DLD1 (cell line): Measurements from ENCODE around the gene NOM1.
"Not testable (repeated sequence)": the region's sequence is repeated elsewhere in the genome, so short reads cannot be mapped to it uniquely, and the experiment has no call there.

Source experiments
- in situ Hi-C: cut with HindIII; loops from 2 replicates; pipeline ENCODE4 v1.10.0; 2017; ENCODE audit warnings: low sequenced_read_pairs

Gene NOM1

GRCh38 chr7:156936766-156937165, 12.7 kb upstream of the NOM1 start:
- in situ Hi-C loops: not testable (repeated sequence)

GRCh38 chr7:156940421-156941122, 8.9 kb upstream of the NOM1 start:
- in situ Hi-C loops: no loop called here

DNA sequence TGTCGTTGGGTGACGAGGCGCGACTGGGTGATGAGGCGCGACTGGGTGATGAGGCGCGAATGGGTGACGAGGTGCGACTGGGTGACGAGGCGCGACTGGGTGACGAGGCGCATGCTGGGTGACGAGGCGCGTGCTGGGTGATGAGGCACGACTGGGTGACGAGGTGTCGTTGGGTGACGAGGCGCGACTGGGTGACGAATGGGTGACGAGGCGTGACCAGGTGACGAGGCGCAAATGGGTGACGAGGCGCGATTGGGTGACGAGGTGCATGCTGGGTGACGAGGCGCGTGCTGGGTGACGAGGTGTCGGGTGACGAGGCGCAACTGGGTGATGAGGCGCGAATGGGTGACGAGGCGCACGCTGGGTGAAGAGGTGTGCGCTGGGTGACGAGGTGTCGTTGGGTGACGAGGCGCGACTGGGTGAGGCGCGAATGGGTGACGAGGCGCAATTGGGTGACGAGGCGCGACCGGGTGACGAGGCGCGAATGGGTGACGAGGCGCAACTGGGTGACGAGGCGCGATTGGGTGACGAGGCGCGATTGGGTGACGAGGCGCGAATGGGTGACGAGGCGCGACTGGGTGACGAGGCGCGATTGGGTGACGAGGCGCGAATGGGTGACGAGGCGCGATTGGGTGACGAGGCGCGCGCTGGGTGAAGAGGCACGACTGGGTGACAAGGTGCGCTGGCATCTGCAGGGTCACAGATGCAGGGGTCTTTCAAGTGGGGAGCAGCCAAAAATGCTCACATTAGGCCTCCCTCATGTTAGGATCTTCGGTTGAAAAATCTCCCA, 7.9 kb upstream of the NOM1 start:
- in situ Hi-C loops: no loop called here

DNA sequence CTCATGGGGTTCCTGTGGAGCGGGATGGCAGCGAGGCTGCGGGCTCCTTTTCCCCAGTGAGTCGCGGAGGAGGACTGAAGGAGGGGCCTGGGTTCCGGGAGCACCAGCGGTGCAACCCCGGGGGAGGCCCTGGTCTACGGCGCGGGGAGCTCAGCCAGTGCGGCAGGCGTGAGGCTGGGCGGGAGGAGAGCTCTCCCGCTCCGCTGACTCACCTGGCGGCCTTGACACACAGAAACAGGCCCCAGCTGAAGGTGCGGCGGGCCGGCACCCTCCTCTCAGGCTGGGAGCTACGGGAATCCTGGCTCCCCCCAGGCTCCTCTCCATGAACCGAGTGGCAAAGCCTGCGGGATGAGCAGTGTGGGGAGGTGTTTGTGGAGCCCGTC, 6.8 kb upstream of the NOM1 start:
- in situ Hi-C loops: no loop called here

DNA sequence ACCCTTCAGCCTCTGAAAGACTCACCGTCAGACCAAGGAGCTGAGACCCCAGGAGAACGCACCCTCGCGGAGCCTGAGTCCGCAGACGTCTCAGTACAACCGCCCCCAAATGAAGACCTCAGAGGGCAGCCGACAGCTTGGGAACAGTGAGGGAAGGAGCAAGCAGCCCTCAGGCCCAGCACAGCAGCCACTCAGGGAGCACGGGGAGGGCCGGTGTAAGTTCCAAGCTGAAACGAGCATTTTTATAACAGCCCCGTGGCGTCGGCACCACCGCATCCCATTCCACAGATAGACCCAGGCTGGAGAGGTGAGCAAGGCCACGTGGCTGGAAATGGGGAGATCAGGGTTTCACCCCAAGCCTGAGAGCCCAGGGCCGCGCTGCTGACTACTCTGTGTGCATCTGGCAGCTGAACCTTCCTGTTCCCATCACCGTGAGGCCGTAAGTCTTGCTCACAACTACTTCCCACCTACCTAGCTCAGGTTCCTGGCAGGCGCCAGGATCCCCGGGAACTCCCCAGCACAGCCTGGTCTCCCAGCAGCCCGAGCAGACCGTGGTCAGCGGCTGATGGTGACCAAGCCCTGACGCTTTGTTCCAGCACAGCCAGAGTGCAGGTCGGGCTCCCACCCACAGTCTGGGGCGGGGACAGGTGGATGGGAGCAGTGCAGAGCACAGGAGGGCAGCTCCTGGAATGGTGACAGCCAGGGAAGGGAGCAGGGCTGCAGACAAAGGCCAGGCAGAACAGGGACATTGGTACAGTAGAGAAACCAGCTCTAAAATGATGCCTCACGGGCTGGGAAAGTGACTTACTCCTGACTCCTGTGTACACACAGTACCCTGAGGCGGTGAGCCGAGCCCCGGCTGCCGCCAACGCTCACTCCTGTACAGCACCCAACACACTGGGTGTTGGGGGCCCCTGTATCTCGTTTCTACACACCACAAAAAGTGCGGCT, 6.1 kb upstream of the NOM1 start:
- in situ Hi-C loops: no loop called here

DNA sequence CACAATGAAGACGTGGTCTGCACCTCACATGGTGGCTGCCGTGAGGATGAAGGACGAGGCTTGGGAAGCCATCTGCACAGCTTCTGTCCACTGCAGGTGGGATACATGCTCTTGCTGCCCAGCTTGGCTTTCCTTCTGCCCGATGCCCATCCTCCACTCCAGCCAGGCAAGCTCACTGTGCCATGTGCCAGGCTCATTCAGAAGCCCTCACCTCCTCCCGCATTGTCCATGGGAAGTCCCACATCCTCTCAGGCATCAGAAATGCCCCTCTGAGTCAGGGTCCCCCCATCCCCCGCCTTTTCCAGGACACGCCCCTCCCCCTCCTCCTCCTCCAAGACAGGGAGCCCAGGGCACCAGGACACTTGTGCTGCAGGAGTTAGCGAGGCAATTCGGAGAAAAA, 4.6 kb upstream of the NOM1 start:
- in situ Hi-C loops: no loop called here

- in situ Hi-C loops: no loop called here
Measured at GRCh38 chr7:156947120-156947843, 2.2 kb upstream of the NOM1 start.

DNA sequence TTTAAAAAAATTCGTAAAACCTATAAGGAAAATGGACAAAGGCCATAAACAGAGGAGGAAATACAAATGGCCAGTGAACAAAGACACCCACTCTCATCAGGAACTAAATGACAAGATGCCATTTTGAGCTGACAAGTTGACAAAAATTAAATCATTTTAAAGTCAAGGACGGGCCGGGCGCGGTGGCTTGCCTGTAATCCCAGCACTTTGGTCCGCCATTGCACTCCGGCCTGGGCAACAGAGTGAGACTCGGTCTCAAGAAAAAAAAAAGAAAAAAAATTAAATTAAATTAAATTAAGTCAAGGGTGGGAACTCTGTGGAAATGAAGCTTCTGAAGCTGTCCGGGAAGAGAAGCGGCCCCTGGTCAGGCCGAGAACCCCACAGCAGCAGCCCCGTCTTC, 1.2 kb upstream of the NOM1 start:
- in situ Hi-C loops: no loop called here

- in situ Hi-C loops: no loop called here
Measured at GRCh38 chr7:156950381-156950858, 908 bp downstream of the NOM1 start.

DNA sequence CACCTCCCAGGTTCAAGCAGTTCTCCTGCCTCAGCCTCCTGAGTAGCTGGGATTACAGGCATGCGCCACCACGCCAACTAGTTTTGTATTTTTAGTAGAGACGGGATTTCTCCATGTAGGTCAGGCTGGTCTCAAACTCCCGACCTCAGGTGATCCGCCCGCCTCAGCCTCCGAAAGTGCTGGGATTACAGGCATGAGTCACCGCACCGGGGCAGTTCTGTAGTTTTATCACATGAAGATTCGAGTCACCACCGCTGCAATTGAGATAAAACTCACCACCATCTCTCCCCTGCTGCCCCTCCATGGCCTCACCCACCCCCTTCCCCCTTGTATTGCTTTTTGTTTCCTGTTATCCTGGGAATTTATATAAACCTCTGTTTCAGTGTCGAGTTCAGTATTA, 3.7 kb downstream of the NOM1 start:
- in situ Hi-C loops: not testable (repeated sequence)

- in situ Hi-C loops: no loop called here
Measured at GRCh38 chr7:156954941-156955340, 5.4 kb downstream of the NOM1 start.

DNA sequence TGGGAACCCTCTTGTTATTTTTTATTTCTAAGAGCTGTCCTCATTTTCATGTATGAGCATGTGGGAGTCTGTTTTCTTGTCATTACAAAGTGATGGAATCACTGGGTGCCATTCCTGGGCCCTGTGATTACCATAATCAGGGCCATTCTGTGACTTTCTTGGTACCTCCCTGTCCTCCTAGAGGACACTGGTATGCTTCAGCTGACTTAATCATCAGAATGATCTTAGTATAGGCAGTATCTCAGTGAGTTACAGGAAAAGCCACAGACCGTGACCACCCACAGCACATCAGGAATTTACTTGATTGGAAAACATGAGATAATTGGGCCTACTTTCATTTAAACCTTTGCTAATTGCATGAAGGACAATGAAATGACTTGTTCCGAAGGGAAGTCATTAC, 7.2 kb downstream of the NOM1 start:
- in situ Hi-C loops: no loop called here

DNA sequence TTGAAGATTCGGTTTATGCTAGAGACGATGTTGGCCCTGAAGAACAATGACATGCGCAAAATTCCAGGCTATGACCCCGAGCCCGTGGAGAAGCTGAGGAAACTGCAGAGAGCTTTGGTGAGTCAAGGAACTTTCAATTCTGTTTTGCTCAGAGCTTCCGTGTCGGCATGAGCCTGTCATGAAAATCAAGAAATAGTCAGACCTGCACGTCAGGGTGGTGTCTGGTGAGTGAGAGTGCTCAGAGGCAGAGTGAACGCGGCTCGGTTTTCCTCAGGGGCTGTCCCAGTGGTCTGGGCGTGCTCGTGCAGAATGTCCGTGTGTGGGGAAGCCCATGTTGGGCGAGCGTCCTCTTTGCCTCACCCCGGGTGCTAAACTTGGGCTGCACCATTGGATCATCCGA, 12.6 kb downstream of the NOM1 start:
- in situ Hi-C loops: no loop called here

DNA sequence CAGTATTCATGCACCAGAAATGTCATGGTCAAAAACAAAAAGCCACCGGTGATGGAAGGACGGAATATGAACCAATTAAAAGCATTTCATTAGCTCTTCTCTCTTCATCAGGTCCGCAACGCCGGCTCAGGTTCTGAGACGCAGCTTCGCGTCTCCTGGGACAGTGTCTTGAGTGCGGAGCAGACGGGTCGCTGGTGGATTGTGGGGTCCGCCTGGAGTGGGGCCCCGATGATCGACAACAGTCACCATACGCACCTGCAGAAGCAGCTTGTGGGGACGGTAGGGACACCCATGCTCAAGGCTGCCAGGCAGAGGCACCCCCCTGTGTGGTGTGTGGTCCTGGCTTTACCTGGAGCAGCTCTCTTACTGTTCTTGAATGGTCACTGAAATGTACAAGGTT, 13.4 kb downstream of the NOM1 start:
- in situ Hi-C loops: no loop called here

DNA sequence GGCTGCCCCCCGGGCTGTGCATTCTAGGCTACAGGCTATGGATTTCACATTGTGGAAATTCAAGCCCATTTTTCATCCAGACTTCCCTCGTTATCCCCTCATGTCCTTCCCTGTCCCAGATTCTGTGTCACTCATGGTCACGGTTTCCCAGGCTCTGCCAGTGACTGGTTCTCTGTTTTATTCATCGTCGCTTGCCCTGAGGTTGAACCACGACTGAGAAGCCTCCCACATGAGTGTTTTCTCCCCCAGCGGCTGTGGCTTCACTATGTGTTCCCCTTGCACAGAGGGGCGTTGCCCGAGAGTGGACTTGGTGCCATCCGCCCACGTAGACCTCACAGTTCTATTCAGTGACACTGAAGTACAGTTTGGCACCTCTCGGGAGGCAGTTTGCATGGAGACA, 14.0 kb downstream of the NOM1 start:
- in situ Hi-C loops: no loop called here

GRCh38 chr7:156964971-156965370, 15.5 kb downstream of the NOM1 start:
- in situ Hi-C loops: no loop called here

DNA sequence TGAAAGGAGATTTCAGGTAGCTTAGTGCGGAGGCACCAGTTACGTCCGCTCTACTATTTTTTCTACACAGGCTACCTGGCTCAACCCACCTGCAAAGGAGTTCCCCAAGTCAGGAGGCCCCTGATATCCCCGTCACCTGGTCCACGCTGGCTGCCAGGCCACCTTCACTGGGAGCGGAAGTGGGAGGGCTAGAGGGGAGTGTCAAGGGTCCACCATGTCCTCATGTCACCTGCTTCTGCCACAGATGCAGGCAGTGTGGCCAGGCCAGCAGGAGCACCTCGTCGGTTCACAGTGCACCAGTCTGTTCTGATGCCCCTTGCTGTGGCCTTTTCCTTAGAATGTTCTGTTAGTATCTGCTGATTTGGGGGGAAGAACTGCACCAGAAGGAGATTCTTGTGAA, 16.9 kb downstream of the NOM1 start:
- in situ Hi-C loops: no loop called here

GRCh38 chr7:156968183-156968582, 18.7 kb downstream of the NOM1 start:
- in situ Hi-C loops: no loop called here

DNA sequence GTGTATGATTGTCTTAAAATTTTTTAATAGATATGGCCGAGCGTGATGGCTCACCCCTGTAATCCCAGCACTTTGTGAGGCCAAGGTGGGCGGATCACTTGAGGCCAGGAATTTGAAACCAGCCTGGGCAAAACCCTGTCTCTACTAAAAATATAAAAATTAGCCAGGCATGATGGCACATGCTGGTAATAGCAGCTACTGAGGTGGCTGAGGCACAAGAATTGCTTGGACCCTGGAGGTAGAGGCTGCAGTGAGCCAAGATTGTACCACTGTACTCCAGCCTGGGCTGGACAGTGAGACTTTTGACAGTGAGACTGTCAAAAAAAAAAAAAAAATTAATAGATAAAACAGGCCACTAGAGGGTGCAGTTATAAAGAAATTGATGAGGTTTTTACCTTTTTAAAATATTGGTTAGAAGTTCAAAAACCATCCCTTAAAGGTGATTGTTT, 20.5 kb downstream of the NOM1 start:
- in situ Hi-C loops: no loop called here

- in situ Hi-C loops: no loop called here
Measured at GRCh38 chr7:156975620-156976019, 26.1 kb downstream of the NOM1 start.
